ENCODE measurements around the gene TGFB1. TPM values are rescaled to one million over a fixed set of nuclear protein-coding genes. Genes with fewer than 3 reads are reported as not detected.

The TGFB1 gene
- total and polyA plus RNA-seq, 9 of the 15 experiments (the other 6 are each of a cell fraction or from before 2014, with no cell fraction given) = 0.24 to 159 (median 17.2) TPM

GRCh38 chr19:41397086-41398049 lies 43.6 kb upstream of the TGFB1 start, which contains the start of the genes BCKDHA and EXOSC5 (continued):
- TF ChIP-seq, protein P1, sequence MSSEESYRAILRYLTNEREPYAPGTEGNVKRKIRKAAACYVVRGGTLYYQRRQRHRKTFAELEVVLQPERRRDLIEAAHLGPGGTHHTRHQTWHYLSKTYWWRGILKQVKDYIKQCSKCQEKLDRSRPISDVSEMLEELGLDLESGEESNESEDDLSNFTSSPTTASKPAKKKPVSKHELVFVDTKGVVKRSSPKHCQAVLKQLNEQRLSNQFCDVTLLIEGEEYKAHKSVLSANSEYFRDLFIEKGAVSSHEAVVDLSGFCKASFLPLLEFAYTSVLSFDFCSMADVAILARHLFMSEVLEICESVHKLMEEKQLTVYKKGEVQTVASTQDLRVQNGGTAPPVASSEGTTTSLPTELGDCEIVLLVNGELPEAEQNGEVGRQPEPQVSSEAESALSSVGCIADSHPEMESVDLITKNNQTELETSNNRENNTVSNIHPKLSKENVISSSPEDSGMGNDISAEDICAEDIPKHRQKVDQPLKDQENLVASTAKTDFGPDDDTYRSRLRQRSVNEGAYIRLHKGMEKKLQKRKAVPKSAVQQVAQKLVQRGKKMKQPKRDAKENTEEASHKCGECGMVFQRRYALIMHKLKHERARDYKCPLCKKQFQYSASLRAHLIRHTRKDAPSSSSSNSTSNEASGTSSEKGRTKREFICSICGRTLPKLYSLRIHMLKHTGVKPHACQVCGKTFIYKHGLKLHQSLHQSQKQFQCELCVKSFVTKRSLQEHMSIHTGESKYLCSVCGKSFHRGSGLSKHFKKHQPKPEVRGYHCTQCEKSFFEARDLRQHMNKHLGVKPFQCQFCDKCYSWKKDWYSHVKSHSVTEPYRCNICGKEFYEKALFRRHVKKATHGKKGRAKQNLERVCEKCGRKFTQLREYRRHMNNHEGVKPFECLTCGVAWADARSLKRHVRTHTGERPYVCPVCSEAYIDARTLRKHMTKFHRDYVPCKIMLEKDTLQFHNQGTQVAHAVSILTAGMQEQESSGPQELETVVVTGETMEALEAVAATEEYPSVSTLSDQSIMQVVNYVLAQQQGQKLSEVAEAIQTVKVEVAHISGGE (CRISPR knock-in tag; IDR thresholded peaks at IDR 0.05) = 0 out of 6 replicates have a peak, but pooled peaks of 1 of the 3 experiments have one; percentile 17
- TF ChIP-seq XRCC5 (IDR thresholded peaks at IDR 0.05; ENCODE audit: low read depth, low read length) (0 out of 2 replicates have a peak, but pooled peaks have one; percentile 27), MYNN (IDR thresholded peaks at IDR 0.05) (0 out of 2 replicates have a peak, but pooled peaks have one; percentile 33), MYNN (CRISPR knock-in tag; IDR thresholded peaks at IDR 0.05) (no peak), CCNT2 (IDR thresholded peaks at IDR 0.05; ENCODE audit: borderline replicate concordance, extremely low read depth, insufficient read length, low read depth, low read length) (peak; percentile 69), NR0B1 (IDR thresholded peaks at IDR 0.05; ENCODE audit: partially characterized antibody) (no peak), ASH1L (IDR thresholded peaks at IDR 0.05; ENCODE audit: borderline replicate concordance, low read depth, partially characterized antibody) (no peak)
- TF ChIP-seq, protein P2, sequence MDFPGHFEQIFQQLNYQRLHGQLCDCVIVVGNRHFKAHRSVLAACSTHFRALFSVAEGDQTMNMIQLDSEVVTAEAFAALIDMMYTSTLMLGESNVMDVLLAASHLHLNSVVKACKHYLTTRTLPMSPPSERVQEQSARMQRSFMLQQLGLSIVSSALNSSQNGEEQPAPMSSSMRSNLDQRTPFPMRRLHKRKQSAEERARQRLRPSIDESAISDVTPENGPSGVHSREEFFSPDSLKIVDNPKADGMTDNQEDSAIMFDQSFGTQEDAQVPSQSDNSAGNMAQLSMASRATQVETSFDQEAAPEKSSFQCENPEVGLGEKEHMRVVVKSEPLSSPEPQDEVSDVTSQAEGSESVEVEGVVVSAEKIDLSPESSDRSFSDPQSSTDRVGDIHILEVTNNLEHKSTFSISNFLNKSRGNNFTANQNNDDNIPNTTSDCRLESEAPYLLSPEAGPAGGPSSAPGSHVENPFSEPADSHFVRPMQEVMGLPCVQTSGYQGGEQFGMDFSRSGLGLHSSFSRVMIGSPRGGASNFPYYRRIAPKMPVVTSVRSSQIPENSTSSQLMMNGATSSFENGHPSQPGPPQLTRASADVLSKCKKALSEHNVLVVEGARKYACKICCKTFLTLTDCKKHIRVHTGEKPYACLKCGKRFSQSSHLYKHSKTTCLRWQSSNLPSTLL (IDR thresholded peaks at IDR 0.05) = no peak
- TF ChIP-seq, protein P3, sequence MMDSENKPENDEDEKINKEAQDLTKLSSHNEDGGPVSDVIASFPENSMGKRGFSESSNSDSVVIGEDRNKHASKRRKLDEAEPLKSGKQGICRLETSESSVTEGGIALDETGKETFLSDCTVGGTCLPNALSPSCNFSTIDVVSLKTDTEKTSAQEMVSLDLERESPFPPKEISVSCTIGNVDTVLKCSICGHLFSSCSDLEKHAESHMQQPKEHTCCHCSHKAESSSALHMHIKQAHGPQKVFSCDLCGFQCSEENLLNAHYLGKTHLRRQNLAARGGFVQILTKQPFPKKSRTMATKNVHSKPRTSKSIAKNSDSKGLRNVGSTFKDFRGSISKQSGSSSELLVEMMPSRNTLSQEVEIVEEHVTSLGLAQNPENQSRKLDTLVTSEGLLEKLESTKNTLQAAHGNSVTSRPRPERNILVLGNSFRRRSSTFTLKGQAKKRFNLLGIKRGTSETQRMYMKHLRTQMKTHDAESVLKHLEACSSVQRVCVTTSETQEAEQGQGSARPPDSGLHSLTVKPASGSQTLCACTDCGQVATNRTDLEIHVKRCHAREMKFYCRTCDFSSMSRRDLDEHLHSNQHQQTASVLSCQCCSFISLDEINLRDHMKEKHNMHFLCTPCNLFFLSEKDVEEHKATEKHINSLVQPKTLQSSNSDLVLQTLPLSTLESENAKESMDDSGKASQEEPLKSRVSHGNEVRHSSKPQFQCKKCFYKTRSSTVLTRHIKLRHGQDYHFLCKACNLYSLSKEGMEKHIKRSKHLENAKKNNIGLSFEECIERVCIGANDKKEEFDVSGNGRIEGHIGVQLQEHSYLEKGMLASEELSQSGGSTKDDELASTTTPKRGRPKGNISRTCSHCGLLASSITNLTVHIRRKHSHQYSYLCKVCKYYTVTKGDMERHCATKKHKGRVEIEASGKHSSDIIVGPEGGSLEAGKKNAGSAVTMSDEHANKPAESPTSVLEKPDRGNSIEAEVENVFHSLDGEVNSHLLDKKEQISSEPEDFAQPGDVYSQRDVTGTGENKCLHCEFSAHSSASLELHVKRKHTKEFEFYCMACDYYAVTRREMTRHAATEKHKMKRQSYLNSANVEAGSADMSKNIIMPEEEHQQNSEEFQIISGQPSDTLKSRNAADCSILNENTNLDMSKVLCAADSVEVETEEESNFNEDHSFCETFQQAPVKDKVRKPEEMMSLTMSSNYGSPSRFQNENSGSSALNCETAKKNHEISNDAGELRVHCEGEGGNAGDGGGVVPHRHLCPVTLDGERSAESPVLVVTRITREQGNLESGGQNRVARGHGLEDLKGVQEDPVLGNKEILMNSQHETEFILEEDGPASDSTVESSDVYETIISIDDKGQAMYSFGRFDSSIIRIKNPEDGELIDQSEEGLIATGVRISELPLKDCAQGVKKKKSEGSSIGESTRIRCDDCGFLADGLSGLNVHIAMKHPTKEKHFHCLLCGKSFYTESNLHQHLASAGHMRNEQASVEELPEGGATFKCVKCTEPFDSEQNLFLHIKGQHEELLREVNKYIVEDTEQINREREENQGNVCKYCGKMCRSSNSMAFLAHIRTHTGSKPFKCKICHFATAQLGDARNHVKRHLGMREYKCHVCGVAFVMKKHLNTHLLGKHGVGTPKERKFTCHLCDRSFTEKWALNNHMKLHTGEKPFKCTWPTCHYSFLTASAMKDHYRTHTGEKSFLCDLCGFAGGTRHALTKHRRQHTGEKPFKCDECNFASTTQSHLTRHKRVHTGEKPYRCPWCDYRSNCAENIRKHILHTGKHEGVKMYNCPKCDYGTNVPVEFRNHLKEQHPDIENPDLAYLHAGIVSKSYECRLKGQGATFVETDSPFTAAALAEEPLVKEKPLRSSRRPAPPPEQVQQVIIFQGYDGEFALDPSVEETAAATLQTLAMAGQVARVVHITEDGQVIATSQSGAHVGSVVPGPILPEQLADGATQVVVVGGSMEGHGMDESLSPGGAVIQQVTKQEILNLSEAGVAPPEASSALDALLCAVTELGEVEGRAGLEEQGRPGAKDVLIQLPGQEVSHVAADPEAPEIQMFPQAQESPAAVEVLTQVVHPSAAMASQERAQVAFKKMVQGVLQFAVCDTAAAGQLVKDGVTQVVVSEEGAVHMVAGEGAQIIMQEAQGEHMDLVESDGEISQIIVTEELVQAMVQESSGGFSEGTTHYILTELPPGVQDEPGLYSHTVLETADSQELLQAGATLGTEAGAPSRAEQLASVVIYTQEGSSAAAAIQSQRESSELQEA (IDR thresholded peaks at IDR 0.05; ENCODE audit: low read depth) = no peak
